Measurements from ENCODE around the gene ASB11.
"Not testable (repeated sequence)": the region's sequence is repeated elsewhere in the genome, so short reads cannot be mapped to it uniquely, and the experiment has no call there.

ASB11 gene

GRCh38 chrX:15314472-15314871, 968 bp downstream of the ASB11 start:
- H4K20me1 ChIP-seq: no peaks in the 10 kb centered on the region
- no peak overlapping the region for H3K4me3 ChIP-seq
- no peaks in the 10 kb centered on the region for H3K9me3 ChIP-seq
- no peaks in the 10 kb centered on the region for H3K4me1 ChIP-seq
- no peak overlapping the region for H3K27ac ChIP-seq
- H3K27me3 ChIP-seq: peaks cover 85% of the 10 kb centered on the region
- no peak overlapping the region for H3K4me2 ChIP-seq
- no peak overlapping the region for H3K9ac ChIP-seq
- no peak for TF ChIP-seq Cebpa-rat (IDR thresholded peaks at IDR 0.05)
- H3K36me3 ChIP-seq: no peaks in the 10 kb centered on the region

GRCh38 chrX:15311119-15311518, 4.3 kb downstream of the ASB11 start:
- peaks cover 92% of the 10 kb centered on the region for H3K27me3 ChIP-seq
- no peaks in the 10 kb centered on the region for H3K36me3 ChIP-seq
- H3K4me3 ChIP-seq: no peak overlapping the region
- H3K27ac ChIP-seq: no peak overlapping the region
- H3K9ac ChIP-seq: no peak overlapping the region
- H3K9me3 ChIP-seq: no peaks in the 10 kb centered on the region
- TF ChIP-seq Cebpa-rat (IDR thresholded peaks at IDR 0.05): no peak
- H3K4me2 ChIP-seq: no peak overlapping the region
- no peaks in the 10 kb centered on the region for H3K4me1 ChIP-seq
- H4K20me1 ChIP-seq: no peaks in the 10 kb centered on the region

DNA sequence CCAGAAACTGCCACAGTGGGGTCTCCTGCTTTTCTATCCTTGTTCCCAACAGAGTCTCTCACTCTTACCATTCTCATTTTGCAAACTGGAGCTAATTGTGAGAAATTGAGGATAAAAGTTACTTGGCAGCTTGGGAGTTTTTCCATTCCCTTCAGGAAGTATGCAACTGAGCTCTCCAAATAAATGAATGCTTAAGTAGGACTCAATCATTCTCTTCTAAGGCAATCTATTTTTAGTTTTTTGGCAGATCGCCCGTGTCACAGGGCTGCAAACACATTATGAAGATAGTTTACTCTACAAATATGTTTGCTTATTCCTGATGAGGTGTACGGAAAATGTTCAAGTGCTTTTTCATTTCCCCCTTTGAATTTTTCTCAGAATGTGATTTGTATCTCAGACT, 5.3 kb downstream of the ASB11 start:
- no peak for TF ChIP-seq Cebpa-rat (IDR thresholded peaks at IDR 0.05)

DNA sequence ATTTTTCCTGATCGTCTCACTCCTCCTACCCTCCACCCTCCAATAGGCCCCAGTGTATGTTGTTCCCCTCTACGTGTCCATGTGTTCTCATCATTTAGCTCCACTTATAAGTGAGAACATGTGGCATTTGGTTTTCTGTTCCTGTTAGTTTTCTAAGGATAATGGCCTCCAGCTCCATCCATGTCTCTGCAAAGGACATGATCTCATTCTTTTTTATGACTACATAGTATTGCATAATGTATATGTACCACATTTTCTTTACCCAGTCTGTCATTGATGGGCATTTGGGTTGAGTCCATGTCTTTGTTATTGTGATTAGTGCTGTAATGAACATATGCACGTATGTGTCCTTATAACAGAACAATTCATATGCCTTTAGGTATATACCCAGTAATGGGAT, 9.5 kb downstream of the ASB11 start:
- peaks cover 96% of the 10 kb centered on the region for H3K27me3 ChIP-seq
- H4K20me1 ChIP-seq, H3K4me3 ChIP-seq, H3K9me3 ChIP-seq, H3K36me3 ChIP-seq, H3K27ac ChIP-seq, H3K4me2 ChIP-seq, H3K4me1 ChIP-seq, H3K9ac ChIP-seq: not testable (repeated sequence)

More for the DNA sequence above, 5.3 kb downstream of the ASB11 start:
- no peak overlapping the region for H3K9ac ChIP-seq
- no peak overlapping the region for H3K4me2 ChIP-seq
- no peaks in the 10 kb centered on the region for H3K4me1 ChIP-seq
- H3K9me3 ChIP-seq: no peaks in the 10 kb centered on the region
- H3K4me3 ChIP-seq: no peak overlapping the region
- peaks cover 92% of the 10 kb centered on the region for H3K27me3 ChIP-seq
- H4K20me1 ChIP-seq: no peaks in the 10 kb centered on the region
- H3K36me3 ChIP-seq: no peaks in the 10 kb centered on the region
- no peak overlapping the region for H3K27ac ChIP-seq

- H3K27ac ChIP-seq: no peak overlapping the region
- TF ChIP-seq Cebpa-rat (IDR thresholded peaks at IDR 0.05): no peak
Observed at GRCh38 chrX:15301924-15302323, 13.5 kb downstream of the ASB11 start.

GRCh38 chrX:15299941-15300851, 15.2 kb downstream of the ASB11 start:
- H3K36me3 ChIP-seq: no peaks in the 10 kb centered on the region
- H4K20me1 ChIP-seq: no peaks in the 10 kb centered on the region; the same call in 1 of the 2 replicates
- H3K9ac ChIP-seq: no peak overlapping the region
- H3K27me3 ChIP-seq: peaks cover 70% of the 10 kb centered on the region
- peaks cover 10% of the 10 kb centered on the region for H3K4me1 ChIP-seq
- H3K4me2 ChIP-seq: no peak overlapping the region
- H3K9me3 ChIP-seq: no peaks in the 10 kb centered on the region
- no peak for TF ChIP-seq Cebpa-rat (IDR thresholded peaks at IDR 0.05)
- no peak overlapping the region for H3K27ac ChIP-seq
- H3K4me3 ChIP-seq: no peak overlapping the region

More at GRCh38 chrX:15301924-15302323, 13.5 kb downstream of the ASB11 start:
- Histone ChIP-seq H4K20me1 (no peaks in the 10 kb centered on the region; the same call in 1 of the 2 replicates), H3K4me2 (no peak overlapping the region), H3K4me1 (peaks cover 10% of the 10 kb centered on the region), H3K9me3 (no peaks in the 10 kb centered on the region), H3K9ac (no peak overlapping the region), H3K36me3 (no peaks in the 10 kb centered on the region), H3K27me3 (peaks cover 77% of the 10 kb centered on the region), H3K4me3 (no peak overlapping the region)

DNA sequence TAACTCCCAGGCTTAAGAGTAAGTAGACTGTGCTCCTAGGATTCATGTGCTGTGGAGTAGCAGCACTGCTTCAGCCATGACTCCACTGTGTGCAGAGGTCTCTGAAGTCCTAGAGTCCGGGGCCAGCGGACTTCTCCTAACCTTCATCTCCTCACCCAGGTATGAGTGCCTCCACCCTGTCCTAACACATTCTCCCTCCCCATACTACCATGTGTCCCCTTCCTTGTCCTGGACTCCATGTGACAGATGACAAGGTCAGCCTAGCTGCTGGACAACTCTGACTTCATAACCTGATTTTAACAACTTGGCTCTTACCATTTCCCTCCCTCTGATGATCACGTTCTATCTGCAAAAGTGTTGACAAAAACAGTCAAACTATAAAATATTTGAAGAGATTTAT, 16.7 kb downstream of the ASB11 start:
- TF ChIP-seq Cebpa-rat (IDR thresholded peaks at IDR 0.05): no peak
- Histone ChIP-seq H3K4me1 (peaks cover 10% of the 10 kb centered on the region), H3K9me3 (no peaks in the 10 kb centered on the region), H3K27me3 (peaks cover 62% of the 10 kb centered on the region), H3K27ac (no peak overlapping the region), H3K36me3 (no peaks in the 10 kb centered on the region), H3K4me2 (no peak overlapping the region), H3K4me3 (no peak overlapping the region), H3K9ac (no peak overlapping the region), H4K20me1 (no peaks in the 10 kb centered on the region; the same call in 1 of the 2 replicates)

DNA sequence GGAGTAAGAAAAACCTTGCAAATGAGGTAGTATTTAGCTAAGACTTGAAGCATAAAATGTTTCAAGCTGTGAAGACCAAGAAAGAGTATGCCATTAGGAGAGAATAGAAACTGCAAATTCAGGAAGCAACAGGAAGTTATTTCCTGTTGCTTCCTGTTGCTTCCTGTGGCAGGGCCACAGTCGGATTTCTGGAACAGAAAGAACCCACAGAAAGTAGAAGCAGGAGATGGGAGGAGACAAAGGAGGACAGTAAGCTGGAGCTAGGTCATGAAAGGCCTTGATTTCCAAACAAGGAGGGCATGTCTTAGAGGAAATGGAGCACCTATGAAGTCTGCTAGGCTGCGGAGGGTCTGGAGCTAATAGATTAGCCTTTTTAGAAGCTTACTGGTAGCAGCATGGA, 17.2 kb downstream of the ASB11 start:
- Histone ChIP-seq H3K9me3 (no peaks in the 10 kb centered on the region), H3K4me2 (peak overlapping the region; percentile 40), H3K27ac (no peak overlapping the region), H3K4me3 (no peak overlapping the region), H3K9ac (no peak overlapping the region), H4K20me1 (no peaks in the 10 kb centered on the region; the same call in 1 of the 2 replicates), H3K4me1 (peaks cover 10% of the 10 kb centered on the region), H3K36me3 (no peaks in the 10 kb centered on the region), H3K27me3 (peaks cover 56% of the 10 kb centered on the region)
- no peak for TF ChIP-seq Cebpa-rat (IDR thresholded peaks at IDR 0.05)

- TF ChIP-seq Cebpa-rat (IDR thresholded peaks at IDR 0.05): no peak
- Histone ChIP-seq H3K9ac (no peak overlapping the region), H3K27me3 (peaks cover 48% of the 10 kb centered on the region), H3K4me3 (no peak overlapping the region), H3K4me2 (no peak overlapping the region), H3K4me1 (peaks cover 7% of the 10 kb centered on the region), H4K20me1 (no peaks in the 10 kb centered on the region; the same call in 1 of the 2 replicates), H3K36me3 (no peaks in the 10 kb centered on the region), H3K9me3 (no peaks in the 10 kb centered on the region), H3K27ac (no peak overlapping the region)
Observed at GRCh38 chrX:15293451-15293850, 22.0 kb downstream of the ASB11 start.

GRCh38 chrX:15292861-15293260, 22.6 kb downstream of the ASB11 start:
- TF ChIP-seq Cebpa-rat (IDR thresholded peaks at IDR 0.05): no peak
- Histone ChIP-seq H3K9me3 (no peaks in the 10 kb centered on the region), H3K4me3 (no peak overlapping the region), H3K36me3 (no peaks in the 10 kb centered on the region), H3K4me1 (peaks cover 2% of the 10 kb centered on the region), H4K20me1 (peaks cover under 1% of the 10 kb centered on the region; the same call in 1 of the 2 replicates), H3K27ac (no peak overlapping the region), H3K27me3 (peaks cover 44% of the 10 kb centered on the region), H3K9ac (no peak overlapping the region), H3K4me2 (no peak overlapping the region)

Data from BLaER1 (cell line).